Activated naive CD8-positive, alpha-beta T cell (primary cell): ENCODE results near the gene KLHL30.
"Not testable (repeated sequence)": the region's sequence is repeated elsewhere in the genome, so short reads cannot be mapped to it uniquely, and the experiment has no call there.

Experiments used
- H3K27ac Mint-ChIP-seq: one replicate; pipeline ENCODE4 v1.8.0; 2021; ENCODE audit warnings: mixed read lengths
- H3K27me3 Mint-ChIP-seq: one replicate; pipeline ENCODE4 v1.8.0; 2021; ENCODE audit warnings: mixed read lengths
- H3K36me3 Mint-ChIP-seq: one replicate; pipeline ENCODE4 v1.8.0; 2021; ENCODE audit warnings: mixed read lengths
- H3K4me1 Mint-ChIP-seq: one replicate; pipeline ENCODE4 v1.8.0; 2021; ENCODE audit warnings: low read depth, mixed read lengths
- H3K4me3 Mint-ChIP-seq: one replicate; pipeline ENCODE4 v1.8.0; 2021; ENCODE audit warnings: mild to moderate bottlenecking, mixed read lengths
- H3K9me3 Mint-ChIP-seq: one replicate; pipeline ENCODE4 v1.8.0; 2021; ENCODE audit warnings: low read depth, mixed read lengths

Gene KLHL30

GRCh38 chr2:238163481-238164198 lies 25.2 kb downstream of the KLHL30 start:
- Mint-ChIP-seq H3K4me1 (peaks cover 12% of the 10 kb centered on the region), H3K9me3 (no peaks in the 10 kb centered on the region), H3K27me3 (peaks cover 9% of the 10 kb centered on the region), H3K36me3 (no peaks in the 10 kb centered on the region), H3K4me3 (no peak overlapping the region), H3K27ac (no peak overlapping the region)

GRCh38 chr2:238164906-238165287 lies 26.4 kb downstream of the KLHL30 start:
- Mint-ChIP-seq H3K9me3 (no peaks in the 10 kb centered on the region), H3K36me3 (no peaks in the 10 kb centered on the region), H3K27ac (no peak overlapping the region), H3K27me3 (peaks cover 5% of the 10 kb centered on the region), H3K4me3 (no peak overlapping the region), H3K4me1 (peaks cover 6% of the 10 kb centered on the region)

GRCh38 chr2:238165288-238165921 lies 26.9 kb downstream of the KLHL30 start:
- no peak overlapping the region for H3K4me3 Mint-ChIP-seq
- H3K36me3 Mint-ChIP-seq = no peaks in the 10 kb centered on the region
- H3K4me1 Mint-ChIP-seq = peaks cover 6% of the 10 kb centered on the region
- no peak overlapping the region for H3K27ac Mint-ChIP-seq
- H3K9me3 Mint-ChIP-seq = no peaks in the 10 kb centered on the region
- H3K27me3 Mint-ChIP-seq = peaks cover 5% of the 10 kb centered on the region

- Mint-ChIP-seq H3K36me3 (no peaks in the 10 kb centered on the region), H3K4me1 (peaks cover 3% of the 10 kb centered on the region), H3K27ac (no peak overlapping the region), H3K4me3 (no peak overlapping the region), H3K27me3 (peaks cover 5% of the 10 kb centered on the region), H3K9me3 (no peaks in the 10 kb centered on the region)
Measured at GRCh38 chr2:238166391-238167343, 28.2 kb downstream of the KLHL30 start.

- no peak overlapping the region for H3K27ac Mint-ChIP-seq
- H3K9me3 Mint-ChIP-seq = no peaks in the 10 kb centered on the region
- peaks cover 3% of the 10 kb centered on the region for H3K4me1 Mint-ChIP-seq
- H3K4me3 Mint-ChIP-seq = no peak overlapping the region
- H3K36me3 Mint-ChIP-seq = no peaks in the 10 kb centered on the region
- peaks cover 5% of the 10 kb centered on the region for H3K27me3 Mint-ChIP-seq
Measured at GRCh38 chr2:238167344-238167715, 28.9 kb downstream of the KLHL30 start.

GRCh38 chr2:238167761-238168160 lies 29.3 kb downstream of the KLHL30 start:
- Mint-ChIP-seq H3K27ac (no peak overlapping the region), H3K36me3 (no peaks in the 10 kb centered on the region), H3K4me3 (no peak overlapping the region), H3K27me3 (peaks cover 5% of the 10 kb centered on the region), H3K9me3 (no peaks in the 10 kb centered on the region), H3K4me1 (peaks cover 3% of the 10 kb centered on the region)

- peak overlapping the region; percentile 23 for H3K27ac Mint-ChIP-seq
- peaks cover 3% of the 10 kb centered on the region for H3K4me1 Mint-ChIP-seq
- peaks cover 5% of the 10 kb centered on the region for H3K27me3 Mint-ChIP-seq
- H3K4me3 Mint-ChIP-seq = no peak overlapping the region
- H3K36me3 Mint-ChIP-seq = peaks cover 4% of the 10 kb centered on the region
- H3K9me3 Mint-ChIP-seq = no peaks in the 10 kb centered on the region
Measured at GRCh38 chr2:238168196-238169047, 30.0 kb downstream of the KLHL30 start.

GRCh38 chr2:238169048-238169707 lies 30.7 kb downstream of the KLHL30 start:
- peaks cover 4% of the 10 kb centered on the region for H3K36me3 Mint-ChIP-seq
- H3K4me3 Mint-ChIP-seq = no peak overlapping the region
- H3K27me3 Mint-ChIP-seq = peaks cover 5% of the 10 kb centered on the region
- H3K9me3 Mint-ChIP-seq = no peaks in the 10 kb centered on the region
- H3K4me1 Mint-ChIP-seq = peaks cover 3% of the 10 kb centered on the region
- H3K27ac Mint-ChIP-seq = peak overlapping the region; percentile 23

- peaks cover 4% of the 10 kb centered on the region for H3K27me3 Mint-ChIP-seq
- peaks cover 4% of the 10 kb centered on the region for H3K36me3 Mint-ChIP-seq
- H3K27ac Mint-ChIP-seq = no peak overlapping the region
- no peak overlapping the region for H3K4me3 Mint-ChIP-seq
- H3K4me1 Mint-ChIP-seq = peaks cover 2% of the 10 kb centered on the region
- H3K9me3 Mint-ChIP-seq = no peaks in the 10 kb centered on the region
Measured at GRCh38 chr2:238169708-238170251, 31.3 kb downstream of the KLHL30 start.

GRCh38 chr2:238170386-238171071 lies 32.1 kb downstream of the KLHL30 start:
- H3K4me3 Mint-ChIP-seq = no peak overlapping the region
- no peak overlapping the region for H3K27ac Mint-ChIP-seq
- H3K4me1 Mint-ChIP-seq = no peaks in the 10 kb centered on the region
- peaks cover 4% of the 10 kb centered on the region for H3K36me3 Mint-ChIP-seq
- H3K9me3 Mint-ChIP-seq = no peaks in the 10 kb centered on the region
- H3K27me3 Mint-ChIP-seq = no peaks in the 10 kb centered on the region

GRCh38 chr2:238171072-238171431 lies 32.6 kb downstream of the KLHL30 start:
- H3K4me1 Mint-ChIP-seq, H3K27ac Mint-ChIP-seq, H3K4me3 Mint-ChIP-seq: not testable (repeated sequence)

GRCh38 chr2:238171575-238172187 lies 33.2 kb downstream of the KLHL30 start:
- Mint-ChIP-seq H3K4me3 (no peak overlapping the region), H3K27me3 (no peaks in the 10 kb centered on the region), H3K9me3 (no peaks in the 10 kb centered on the region), H3K4me1 (no peaks in the 10 kb centered on the region), H3K27ac (no peak overlapping the region), H3K36me3 (peaks cover 4% of the 10 kb centered on the region)

More at GRCh38 chr2:238171072-238171431, 32.6 kb downstream of the KLHL30 start:
- H3K9me3 Mint-ChIP-seq, H3K36me3 Mint-ChIP-seq, H3K27me3 Mint-ChIP-seq: not testable (repeated sequence)

- Mint-ChIP-seq H3K36me3 (peaks cover 4% of the 10 kb centered on the region), H3K27ac (no peak overlapping the region)
Measured at GRCh38 chr2:238172439-238172838, 34.0 kb downstream of the KLHL30 start.

More at GRCh38 chr2:238172439-238172838, 34.0 kb downstream of the KLHL30 start:
- Mint-ChIP-seq H3K27me3 (no peaks in the 10 kb centered on the region), H3K4me1 (no peaks in the 10 kb centered on the region), H3K9me3 (no peaks in the 10 kb centered on the region), H3K4me3 (no peak overlapping the region)
